Breast epithelium (tissue), 4 donors: ENCODE data around the gene CAPNS1. TPM values are rescaled to one million over a fixed set of nuclear protein-coding genes. Genes with fewer than 3 reads are reported as not detected.

Source experiments
- DNase-seq, 2 donors: peaks; one replicate each; pipeline ENCODE4 v3.0.0-alpha.2; 2019; ENCODE audit warnings: low spot score in 2 of 2
- H3K27ac ChIP-seq, 2 donors: fragments of 200-600 bp; sonication (generic) in 1 of 2; one replicate each; pipeline ENCODE4 v1.5.1; 2016 to 2019; ENCODE audit warnings: mild to moderate bottlenecking in 1 of 2
- H3K27me3 ChIP-seq, 2 donors: fragments of 200-600 bp; sonication (generic) in 1 of 2; one replicate each; pipeline versions ENCODE4 v1.5.1 to v1.6.0; 2017 to 2019; ENCODE audit warnings: control low read depth in 1 of 2, mild to moderate bottlenecking in 1 of 2
- H3K36me3 ChIP-seq: fragments of 200-600 bp; one replicate; pipeline ENCODE4 v1.5.1; 2019
- H3K4me1 ChIP-seq, 2 donors: fragments of 200-600 bp; sonication (generic); one replicate each; pipeline ENCODE4 v1.5.1; 2016 to 2019; ENCODE audit warnings: control low read depth in 1 of 2
- H3K4me3 ChIP-seq, 3 donors: fragments of 200-600 bp; sonication (generic); 1 replicate in 2 of 3; 2 replicates in 1 of 3; pipeline ENCODE4 v1.5.1; 2016 to 2019; ENCODE audit warnings: mild to moderate bottlenecking in 3 of 3, moderate library complexity in 2 of 3
- H3K9me3 ChIP-seq, 2 donors: fragments of 200-600 bp; sonication (generic) in 1 of 2; one replicate each; pipeline ENCODE4 v1.5.1; 2016 to 2019; ENCODE audit warnings: control low read depth in 1 of 2
- POLR2A ChIP-seq: fragments of 450-650 bp; IDR thresholded peaks from one replicate; pipeline ENCODE4 v1.6.1; 2016; ENCODE audit warnings: antibody characterized with exemption, mild to moderate bottlenecking, moderate library complexity
- POLR2AphosphoS5 ChIP-seq, 3 donors: sonication (generic); formaldehyde crosslinking; IDR thresholded peaks; one replicate each; pipeline ENCODE4 v1.6.1; 2017; ENCODE audit warnings: antibody characterized with exemption in 3 of 3
- intact Hi-C: fragments of 100-400 bp; cut with DNase I; formaldehyde crosslinking; loops from one replicate; pipeline ENCODE4 v1.15.1; 2023; ENCODE audit warnings: low total_unique reads
- total RNA-seq, 3 donors: library from RNA; depleted of rRNA; stranded (reverse); fragments of >200 nt; gene quantifications; one replicate each; pipeline ENCODE4 v1.1.0, GENCODE V29; 2016
- TF ChIP-seq, protein P1 (sequence below), 3 donors: fragments of 450-650 bp; IDR thresholded peaks; one replicate each; pipeline ENCODE4 v1.5.1; 2016 to 2017; ENCODE audit warnings: antibody characterized with exemption in 3 of 3, mild to moderate bottlenecking in 3 of 3, moderate library complexity in 3 of 3

CAPNS1 gene
- total RNA-seq, 3 donors from 2014 or later, result 144 to 286 (median 200) TPM

GRCh38 chr19:36139120-36139472 is 770 bp upstream of the CAPNS1 start:
- peak overlapping the region; percentile 97 to 100 for H3K27ac ChIP-seq
- no peak for TF ChIP-seq POLR2AphosphoS5 (IDR thresholded peaks at IDR 0.05)
- TF ChIP-seq, protein P1, sequence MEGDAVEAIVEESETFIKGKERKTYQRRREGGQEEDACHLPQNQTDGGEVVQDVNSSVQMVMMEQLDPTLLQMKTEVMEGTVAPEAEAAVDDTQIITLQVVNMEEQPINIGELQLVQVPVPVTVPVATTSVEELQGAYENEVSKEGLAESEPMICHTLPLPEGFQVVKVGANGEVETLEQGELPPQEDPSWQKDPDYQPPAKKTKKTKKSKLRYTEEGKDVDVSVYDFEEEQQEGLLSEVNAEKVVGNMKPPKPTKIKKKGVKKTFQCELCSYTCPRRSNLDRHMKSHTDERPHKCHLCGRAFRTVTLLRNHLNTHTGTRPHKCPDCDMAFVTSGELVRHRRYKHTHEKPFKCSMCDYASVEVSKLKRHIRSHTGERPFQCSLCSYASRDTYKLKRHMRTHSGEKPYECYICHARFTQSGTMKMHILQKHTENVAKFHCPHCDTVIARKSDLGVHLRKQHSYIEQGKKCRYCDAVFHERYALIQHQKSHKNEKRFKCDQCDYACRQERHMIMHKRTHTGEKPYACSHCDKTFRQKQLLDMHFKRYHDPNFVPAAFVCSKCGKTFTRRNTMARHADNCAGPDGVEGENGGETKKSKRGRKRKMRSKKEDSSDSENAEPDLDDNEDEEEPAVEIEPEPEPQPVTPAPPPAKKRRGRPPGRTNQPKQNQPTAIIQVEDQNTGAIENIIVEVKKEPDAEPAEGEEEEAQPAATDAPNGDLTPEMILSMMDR (IDR thresholded peaks at IDR 0.05), result no peak
- no peak for TF ChIP-seq POLR2A
- H3K4me1 ChIP-seq, result peaks cover 0 to 4% of the 10 kb centered on the region in 2 donors
- no peaks in the 10 kb centered on the region for H3K36me3 ChIP-seq
- no peaks in the 10 kb centered on the region for H3K27me3 ChIP-seq
- no peak for DNase-seq
- H3K9me3 ChIP-seq, result no peaks in the 10 kb centered on the region
- peak overlapping the region; percentile 87 to 96 (median 89) for H3K4me3 ChIP-seq
- intact Hi-C loops, result no loop called here

- no peaks in the 10 kb centered on the region for H3K27me3 ChIP-seq
- peak in 1 of 2 donors; percentile 44 for DNase-seq
Observed at GRCh38 chr19:36140304-36141038, 605 bp downstream of the CAPNS1 start.

DNA sequence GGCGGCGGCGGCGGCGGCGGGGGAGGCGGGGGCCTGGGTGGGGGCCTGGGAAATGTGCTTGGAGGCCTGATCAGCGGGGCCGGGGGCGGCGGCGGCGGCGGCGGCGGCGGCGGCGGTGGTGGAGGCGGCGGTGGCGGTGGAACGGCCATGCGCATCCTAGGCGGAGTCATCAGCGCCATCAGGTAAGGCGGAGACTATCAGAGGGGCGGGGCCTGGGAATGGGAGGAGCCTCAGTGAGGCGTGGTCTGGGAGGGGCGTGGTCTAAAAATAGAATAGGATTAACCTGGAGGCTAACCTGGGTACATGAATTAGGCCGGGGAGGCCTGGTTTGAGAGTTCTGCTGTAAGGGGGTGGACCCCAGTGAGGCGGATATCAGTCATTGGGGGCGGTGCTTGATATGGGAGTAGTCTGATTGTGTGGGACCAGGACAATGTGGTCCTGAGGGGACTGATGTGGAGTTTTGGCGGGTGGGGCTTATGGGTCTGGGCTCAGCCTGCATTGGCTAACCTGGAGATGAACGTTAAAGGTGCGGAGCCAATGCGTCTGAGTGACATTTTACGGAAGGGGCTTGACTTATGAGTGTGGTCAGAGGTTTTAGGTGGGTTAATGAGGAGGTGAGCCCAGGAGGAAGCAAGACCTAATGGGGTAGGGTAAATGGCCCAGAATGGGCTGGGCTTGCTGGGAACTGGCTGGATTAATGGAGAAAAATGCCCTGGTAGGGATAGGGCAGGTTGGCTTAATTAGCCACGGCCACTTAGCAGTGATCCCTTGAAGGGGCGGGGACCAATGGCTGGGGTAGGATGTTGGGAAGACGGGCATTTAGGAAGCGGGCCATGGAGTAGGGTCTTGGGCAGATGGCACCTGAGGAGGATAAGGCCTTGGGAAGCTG is 1.4 kb downstream of the CAPNS1 start:
- peak in 1 of 3 donors; percentile 55 for TF ChIP-seq POLR2AphosphoS5 (IDR thresholded peaks at IDR 0.05)
- TF ChIP-seq, protein P1 (IDR thresholded peaks at IDR 0.05), result no peak
- intact Hi-C loops, result loop anchor here (5.0 kb wide), 1 partner anchor 874 kb away; the partner anchor contains the start of gene USF2

More at GRCh38 chr19:36140304-36141038, 605 bp downstream of the CAPNS1 start:
- no peaks in the 10 kb centered on the region for H3K9me3 ChIP-seq
- peak overlapping the region; percentile 97 to 100 for H3K27ac ChIP-seq
- intact Hi-C loops, result loop anchor here (5.0 kb wide), 1 partner anchor 873 kb away; the partner anchor contains the start of gene USF2
- TF ChIP-seq POLR2AphosphoS5 (IDR thresholded peaks at IDR 0.05), result no peak
- TF ChIP-seq, protein P1 (IDR thresholded peaks at IDR 0.05), result no peak
- TF ChIP-seq POLR2A, result no peak
- H3K4me3 ChIP-seq, result peak overlapping the region; percentile 87 to 96 (median 89)
- peaks cover 0 to 4% of the 10 kb centered on the region in 2 donors for H3K4me1 ChIP-seq
- H3K36me3 ChIP-seq, result no peaks in the 10 kb centered on the region

GRCh38 chr19:36142046-36142445 is 2.2 kb downstream of the CAPNS1 start:
- H3K4me1 ChIP-seq, result peaks cover 0 to 4% of the 10 kb centered on the region in 2 donors
- intact Hi-C loops, result loop anchor here (5.0 kb wide), 1 partner anchor 875 kb away; the partner anchor contains the start of gene USF2
- peaks cover 5% of the 10 kb centered on the region for H3K36me3 ChIP-seq
- no peaks in the 10 kb centered on the region for H3K27me3 ChIP-seq
- H3K9me3 ChIP-seq, result no peaks in the 10 kb centered on the region
- no peak overlapping the region for H3K4me3 ChIP-seq
- no peak for TF ChIP-seq POLR2A
- no peak for TF ChIP-seq POLR2AphosphoS5 (IDR thresholded peaks at IDR 0.05)
- TF ChIP-seq, protein P1 (IDR thresholded peaks at IDR 0.05), result no peak
- no peak for DNase-seq
- H3K27ac ChIP-seq, result peak overlapping the region; percentile 97 to 100

More for the DNA sequence above, 1.4 kb downstream of the CAPNS1 start:
- H3K27me3 ChIP-seq, result no peaks in the 10 kb centered on the region
- no peaks in the 10 kb centered on the region for H3K9me3 ChIP-seq
- peaks cover 5% of the 10 kb centered on the region for H3K36me3 ChIP-seq
- peak; percentile 83 to 89 for DNase-seq
- peaks cover 0 to 4% of the 10 kb centered on the region in 2 donors for H3K4me1 ChIP-seq
- H3K4me3 ChIP-seq, result peak overlapping the region; percentile 87 to 96 (median 89)
- H3K27ac ChIP-seq, result peak overlapping the region; percentile 97 to 100
